ENCODE data around the gene CUTA.
"Not testable (repeated sequence)": the region's sequence is repeated elsewhere in the genome, so short reads cannot be mapped to it uniquely, and the experiment has no call there.

Gene CUTA

DNA sequence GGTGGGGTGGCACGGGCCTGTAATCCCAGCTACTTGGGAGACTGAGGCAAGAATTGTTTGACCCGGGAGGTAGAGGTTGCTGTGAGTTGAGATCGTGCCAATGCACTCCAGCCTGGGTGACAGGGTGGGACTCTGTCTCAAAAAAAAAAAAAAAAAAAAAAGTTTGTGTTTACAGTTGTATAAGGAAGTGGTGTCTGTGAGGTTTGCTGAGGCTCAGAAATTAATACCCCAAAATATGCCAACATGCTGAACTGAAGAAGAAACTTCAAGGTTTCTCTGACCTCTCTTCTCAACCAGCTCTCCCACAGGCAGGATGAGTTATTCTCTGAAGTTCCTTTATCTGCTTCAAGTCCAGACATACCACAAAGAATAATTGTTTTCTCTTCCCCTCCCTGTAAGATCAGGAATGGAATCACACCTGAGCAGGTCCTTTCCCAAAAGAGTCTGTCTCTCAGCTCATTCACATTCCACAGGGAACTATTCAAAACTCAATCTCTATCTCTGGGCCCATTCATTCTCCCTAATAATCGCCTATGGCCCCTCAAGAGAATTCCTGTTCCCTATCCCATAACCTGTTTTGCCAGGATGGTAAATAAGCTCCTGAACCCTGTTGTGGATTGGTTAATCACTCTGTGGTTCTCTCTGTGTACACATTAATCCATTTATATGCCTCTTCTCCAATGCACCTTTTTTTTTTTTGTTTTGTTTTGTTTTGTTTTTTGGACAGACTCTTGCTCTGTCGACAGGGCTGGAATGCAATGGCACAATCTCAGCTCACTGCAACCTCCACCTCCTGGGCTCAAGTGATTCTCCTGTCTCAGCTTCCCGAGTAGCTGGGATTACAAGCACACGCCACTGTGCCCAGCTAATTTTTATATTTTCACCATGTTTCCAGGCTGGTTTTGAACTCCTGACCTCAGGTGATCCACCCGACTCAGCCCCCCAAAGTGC, 43.7 kb downstream of the CUTA start:
- no peak for DNase-seq (ENCODE audit: extremely low spot score)
- no peak for TF ChIP-seq CTCF (IDR thresholded peaks at IDR 0.05; ENCODE audit: control extremely low read depth, extremely low read depth, low read depth, missing control alignments)
- ChIA-PET POLR2A (no interaction called here), CTCF (interaction anchor here (1.0 to 2.8 kb wide), 5 partner anchors 13 to 38 kb away, joined by 3 to 9 read pairs (median 4); no protein-coding TSS in a partner anchor)

GRCh38 chr6:33372526-33373123, 45.3 kb downstream of the CUTA start:
- POLR2A ChIA-PET, result no interaction called here
- DNase-seq (ENCODE audit: extremely low spot score), result no peak
- CTCF ChIA-PET, result interaction anchor here (1.1 to 1.2 kb wide), 2 partner anchors 9 to 27 kb away, joined by 3 to 5 read pairs; no protein-coding TSS in a partner anchor
- no peak for TF ChIP-seq CTCF (IDR thresholded peaks at IDR 0.05; ENCODE audit: control extremely low read depth, extremely low read depth, low read depth, missing control alignments)

GRCh38 chr6:33371901-33372300, 46.0 kb downstream of the CUTA start:
- DNase-seq (ENCODE audit: extremely low spot score); POLR2A ChIA-PET: not testable (repeated sequence)
- CTCF ChIA-PET, result interaction anchor here (1.1 to 1.2 kb wide), 2 partner anchors 10 to 27 kb away, joined by 3 to 5 read pairs; no protein-coding TSS in a partner anchor

- DNase-seq (ENCODE audit: extremely low spot score); POLR2A ChIA-PET: not testable (repeated sequence)
- CTCF ChIA-PET, result interaction anchor here (1.2 to 1.5 kb wide), 2 partner anchors 23 to 58 kb away, joined by 3 read pairs; no protein-coding TSS in a partner anchor
Measured at GRCh38 chr6:33367715-33368025, 50.2 kb downstream of the CUTA start.

DNA sequence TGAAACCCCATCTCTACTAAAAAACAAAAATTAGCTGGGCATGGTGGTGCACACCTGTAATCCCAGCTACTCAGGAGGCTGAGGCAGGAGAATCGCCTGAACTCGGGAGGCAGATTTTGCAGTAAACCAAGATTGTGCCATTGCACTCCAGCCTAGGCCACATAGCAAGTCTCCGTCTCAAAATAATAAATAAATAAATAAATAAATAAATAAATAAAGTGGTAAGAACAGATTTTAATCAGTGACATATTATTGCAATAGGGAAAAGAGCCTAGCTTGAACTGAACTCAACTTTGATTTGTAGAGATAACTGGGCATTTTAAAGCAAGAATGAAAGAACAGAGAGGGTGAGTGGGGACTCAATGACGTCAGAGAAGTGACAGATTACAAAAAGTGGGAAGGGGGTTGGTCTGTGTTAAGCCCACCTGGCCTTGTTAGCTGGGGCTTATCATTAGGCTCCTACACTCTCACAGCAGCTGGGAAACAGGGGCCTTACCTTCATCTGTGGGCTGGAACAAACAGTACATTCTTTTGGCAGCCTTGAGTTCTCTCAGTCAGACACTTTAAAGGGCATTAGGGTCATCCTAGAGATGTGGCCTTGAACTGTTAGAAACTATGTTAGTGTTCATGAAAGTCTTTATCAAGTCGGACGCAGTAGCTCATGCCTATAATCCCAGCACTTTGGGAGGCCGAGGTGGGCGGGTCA, 50.7 kb downstream of the CUTA start:
- CTCF ChIA-PET, result interaction anchor here (1.2 to 1.5 kb wide), 2 partner anchors 23 to 59 kb away, joined by 3 read pairs; no protein-coding TSS in a partner anchor

More for the DNA sequence above, 50.7 kb downstream of the CUTA start:
- no peak for DNase-seq (ENCODE audit: extremely low spot score)
- no peak for TF ChIP-seq CTCF (IDR thresholded peaks at IDR 0.05; ENCODE audit: control extremely low read depth, extremely low read depth, low read depth, missing control alignments)
- POLR2A ChIA-PET, result no interaction called here

Measured in GM10248 (cell line).